Right ventricle myocardium inferior (tissue), 1 donor: ENCODE results near the gene CUEDC2. TPM values are rescaled to one million over a fixed set of nuclear protein-coding genes. Genes with fewer than 3 reads are reported as not detected.
A peak's percentile ranks its signal among the peaks of the same experiment; 100 is the strongest.

Experiments used
- ATAC-seq: fragments of 200-7000 bp; cut with Tn5 transposase; one replicate; pipeline ENCODE4 v1.9.1; 2020; ENCODE audit warnings: mild to moderate bottlenecking, moderate library complexity
- DNase-seq: peaks from one replicate; pipeline ENCODE4 v3.0.0; 2021; ENCODE audit errors: missing footprints
- intact Hi-C: fragments of 100-400 bp; cut with DNase I; formaldehyde crosslinking; loops from one replicate; pipeline ENCODE4 v1.11.0; 2022
- total RNA-seq: library from RNA; stranded (reverse); fragmentation: NEBNext Ultra II Directional; extraction: Animal tissue kit (Norgen Biotek cat#: 25700); gene quantifications from one replicate; pipeline ENCODE4 v1.2.1, GENCODE V29; 2021
- donor health status: DM: no; HTN: yes; CAD: no; lungs with severe emphysema.

CUEDC2 gene
- total RNA-seq, 1 donor from 2014 or later: 84.5 TPM

DNA sequence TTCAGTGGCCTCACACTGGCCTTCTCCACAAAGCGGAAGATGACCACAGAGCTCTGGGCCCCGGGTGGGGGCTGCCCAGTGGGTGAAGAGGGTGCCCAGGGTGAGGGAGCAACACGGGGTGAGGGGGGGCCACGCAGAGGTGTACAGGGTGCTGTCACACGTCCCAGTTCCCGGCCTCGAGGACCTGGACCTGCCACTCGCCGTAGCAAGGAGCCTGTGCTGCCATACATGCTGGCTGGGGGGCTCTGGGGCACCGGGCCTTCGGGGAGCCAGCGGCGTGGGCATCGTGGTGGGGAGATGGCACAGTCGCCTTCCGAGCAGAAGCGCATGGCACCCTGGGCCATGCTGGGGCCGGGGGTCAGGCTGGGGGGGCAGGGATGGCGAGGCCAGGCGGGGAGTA lies 15.7 kb downstream of the CUEDC2 start:
- intact Hi-C loops: no loop called here
- DNase-seq (peak; percentile 67), ATAC-seq (no peak)

- intact Hi-C loops: no loop called here
- DNase-seq (peak; percentile 58), ATAC-seq (no peak)
These were observed 16.1 kb downstream of the CUEDC2 start for GRCh38 chr10:102416283-102416682.

DNA sequence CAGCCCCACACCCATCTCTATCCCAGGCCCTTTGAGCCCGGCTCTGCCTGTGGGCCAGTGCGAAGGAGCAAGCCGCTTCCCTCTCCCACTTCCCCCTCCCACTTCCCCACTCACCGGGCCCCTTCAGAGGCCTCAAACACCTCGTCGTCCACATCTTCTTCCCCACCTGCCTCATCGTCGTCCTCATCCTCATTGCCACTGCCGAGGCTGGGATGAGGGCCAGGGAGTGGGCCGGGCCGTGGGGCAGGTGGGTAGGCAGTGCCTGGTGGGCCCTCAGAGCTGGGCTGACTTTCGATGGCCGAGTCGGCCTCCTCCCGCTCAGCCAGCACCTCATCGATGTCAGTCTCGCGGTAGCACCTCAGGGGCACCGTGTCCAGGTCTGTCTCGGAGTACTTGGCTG lies 17.6 kb downstream of the CUEDC2 start:
- intact Hi-C loops: no loop called here
- ATAC-seq (no peak), DNase-seq (peak; percentile 53)

DNA sequence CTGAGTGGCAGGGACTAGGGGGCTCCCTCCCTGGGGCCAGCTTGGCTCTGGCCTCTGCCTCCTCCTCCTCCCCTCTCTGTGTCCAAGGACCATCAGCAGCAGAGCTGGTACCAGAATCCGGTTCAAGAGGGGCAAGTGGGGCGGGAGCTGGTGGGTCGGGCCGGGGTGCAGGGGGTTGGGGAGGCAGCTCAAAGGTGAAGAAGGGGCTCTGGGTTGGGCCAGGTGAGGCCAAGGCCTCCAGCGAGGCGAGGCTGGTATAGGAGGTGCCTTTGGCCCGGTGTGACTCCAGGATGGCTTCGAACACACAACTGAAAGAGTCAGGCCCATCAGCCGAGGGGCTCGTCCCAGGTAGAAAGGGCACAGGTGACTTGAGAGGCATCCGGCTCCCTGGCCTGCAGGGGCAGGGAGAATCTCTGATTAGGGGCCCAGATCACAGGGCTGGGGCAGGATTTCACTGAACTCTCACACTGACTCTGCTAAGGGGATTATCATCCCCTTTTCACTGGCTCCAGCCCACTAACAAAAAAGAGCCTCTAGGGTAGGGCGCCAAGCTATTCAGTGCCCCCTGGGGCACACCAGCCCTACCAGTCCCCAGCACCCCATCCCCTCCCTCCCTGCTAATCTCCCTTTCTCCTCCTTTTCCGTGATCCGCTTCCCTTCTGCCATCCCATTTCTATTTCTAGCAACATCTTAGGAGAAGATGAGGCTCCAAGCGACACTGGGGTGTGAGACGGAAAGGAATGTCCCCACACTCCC lies 18.4 kb downstream of the CUEDC2 start:
- ATAC-seq (no peak), DNase-seq (peak; percentile 62)
- intact Hi-C loops: no loop called here

- intact Hi-C loops: no loop called here
- DNase-seq (peak; percentile 4), ATAC-seq (no peak)
These were observed 19.2 kb downstream of the CUEDC2 start for GRCh38 chr10:102413053-102413705.

GRCh38 chr10:102412293-102412692 lies 20.1 kb downstream of the CUEDC2 start:
- intact Hi-C loops: no loop called here
- peak; percentile 53 for DNase-seq
- ATAC-seq: no peak

DNA sequence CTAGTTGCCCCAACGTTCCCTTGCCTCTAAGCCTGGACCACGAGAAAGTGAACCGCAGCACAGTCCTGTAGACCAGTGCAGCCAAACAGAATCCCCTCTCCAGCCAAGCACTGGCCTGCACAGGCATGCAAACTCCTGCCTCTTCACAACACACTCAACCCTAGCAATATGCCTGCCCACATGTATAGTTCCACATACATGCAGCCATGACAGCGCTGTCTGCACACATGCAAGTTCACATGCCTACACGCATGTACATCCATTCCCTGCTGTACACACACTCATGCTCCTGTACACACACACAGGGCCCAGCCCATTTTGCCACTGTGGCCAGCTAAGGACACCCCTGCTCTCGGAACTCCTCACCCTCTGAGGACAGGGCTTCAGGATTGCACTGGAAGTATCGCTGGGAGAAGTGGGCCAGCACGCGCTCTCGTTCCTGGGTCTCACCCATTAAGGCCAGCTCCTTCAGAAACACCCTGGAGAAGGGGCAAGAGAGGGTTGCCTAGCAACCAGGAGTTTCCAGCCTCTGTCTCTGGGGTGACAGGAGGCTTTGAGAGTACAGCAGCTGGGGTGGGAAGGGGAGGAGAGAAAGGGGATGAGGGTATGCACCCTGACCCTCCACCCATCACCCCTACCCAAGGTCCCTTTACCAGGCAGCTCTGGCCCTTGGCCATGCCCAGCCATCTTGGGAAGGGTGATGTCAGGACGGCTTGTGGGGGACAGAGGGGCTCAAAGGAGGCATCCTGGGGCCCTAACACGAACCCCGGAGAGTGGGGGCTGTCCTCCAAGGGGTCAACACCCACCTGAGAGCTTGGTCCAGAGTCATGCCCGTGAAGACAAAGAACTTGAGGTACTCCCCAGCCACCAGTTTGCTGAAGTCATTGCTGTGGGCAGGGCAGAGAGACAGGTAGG lies 20.8 kb downstream of the CUEDC2 start:
- intact Hi-C loops: no loop called here
- peak; percentile 37 for DNase-seq
- ATAC-seq: no peak

GRCh38 chr10:102410429-102411073 lies 21.8 kb downstream of the CUEDC2 start:
- intact Hi-C loops: no loop called here
- no peak for DNase-seq
- no peak for ATAC-seq

- intact Hi-C loops: no loop called here
- DNase-seq (peak; percentile 25), ATAC-seq (no peak)
These were observed 22.6 kb downstream of the CUEDC2 start for GRCh38 chr10:102409604-102410428.

DNA sequence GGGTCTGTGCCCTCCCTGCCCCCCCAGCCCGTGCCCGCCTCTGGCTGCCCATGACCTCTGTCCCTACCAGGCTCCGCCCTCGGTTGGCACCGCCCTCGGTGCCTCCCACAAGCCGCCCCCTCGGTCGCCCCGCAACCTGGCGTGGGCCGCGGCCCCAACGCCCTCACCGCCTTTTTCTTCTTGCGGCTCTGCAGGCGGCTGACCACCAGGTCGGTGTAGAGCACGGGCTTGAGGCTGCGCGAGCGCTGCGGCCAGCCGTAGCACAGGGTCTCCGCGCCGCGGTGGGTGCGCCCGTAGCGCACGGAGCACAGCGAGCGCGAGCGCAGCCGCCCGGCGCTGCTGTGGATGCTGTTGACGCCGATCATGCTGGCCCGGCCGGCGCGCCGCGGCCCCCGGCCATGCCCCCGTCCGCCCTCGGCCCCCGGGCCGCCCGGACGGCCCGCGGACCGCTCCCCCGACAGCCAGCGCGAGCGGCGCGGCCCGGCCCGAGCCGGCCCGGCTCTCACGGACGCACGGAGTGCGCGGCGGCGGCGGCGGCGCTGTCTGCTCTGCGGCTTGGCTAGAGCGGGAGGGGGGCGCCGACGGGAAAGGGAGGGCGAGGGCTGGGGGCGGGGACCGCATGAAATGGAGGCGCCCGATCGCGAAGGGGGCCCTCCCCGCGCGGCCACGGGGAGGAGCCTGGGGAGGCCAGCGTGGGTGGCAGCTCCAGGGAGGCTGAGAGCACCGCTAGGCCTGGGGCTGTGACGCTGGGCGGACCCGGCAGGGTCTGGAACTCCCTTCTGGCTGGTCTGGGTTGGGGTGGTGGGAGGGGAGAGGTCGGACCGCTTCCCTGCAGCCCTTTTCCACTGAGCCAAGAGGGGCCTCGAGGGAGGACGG lies 23.4 kb downstream of the CUEDC2 start:
- ATAC-seq: no peak
- intact Hi-C loops: no loop called here

DNA sequence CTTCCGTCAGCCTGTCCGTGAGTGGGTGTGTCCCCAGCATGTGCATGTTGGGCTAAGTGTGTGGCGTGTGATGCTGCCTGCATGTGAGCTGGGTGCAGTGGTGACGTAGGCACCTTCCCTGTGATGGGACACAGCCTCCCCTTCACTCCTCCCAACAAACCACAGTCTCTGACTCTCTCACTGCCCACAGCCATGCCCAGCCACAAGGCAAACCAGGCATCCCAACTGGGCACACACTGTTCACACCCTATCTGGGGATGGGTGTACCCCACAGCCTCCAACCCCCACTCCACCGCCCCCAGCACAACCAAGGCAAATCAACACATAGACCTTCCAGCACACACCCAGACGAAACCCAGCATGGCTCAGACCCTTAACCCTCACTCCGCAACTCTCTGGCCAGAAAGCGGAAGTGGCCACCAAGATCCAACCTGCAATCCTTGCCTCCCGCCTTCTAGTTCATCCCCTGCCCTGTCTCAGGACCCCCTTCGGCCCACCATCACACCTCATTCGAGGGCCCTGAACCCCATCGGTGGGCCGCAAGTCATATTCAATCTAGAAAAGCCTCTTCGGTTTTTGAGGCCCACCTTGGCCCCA lies 24.1 kb downstream of the CUEDC2 start:
- ATAC-seq (no peak), DNase-seq (peak; percentile 22)
- intact Hi-C loops: no loop called here

More for the DNA sequence above, 23.4 kb downstream of the CUEDC2 start:
- DNase-seq: peak; percentile 60

DNA sequence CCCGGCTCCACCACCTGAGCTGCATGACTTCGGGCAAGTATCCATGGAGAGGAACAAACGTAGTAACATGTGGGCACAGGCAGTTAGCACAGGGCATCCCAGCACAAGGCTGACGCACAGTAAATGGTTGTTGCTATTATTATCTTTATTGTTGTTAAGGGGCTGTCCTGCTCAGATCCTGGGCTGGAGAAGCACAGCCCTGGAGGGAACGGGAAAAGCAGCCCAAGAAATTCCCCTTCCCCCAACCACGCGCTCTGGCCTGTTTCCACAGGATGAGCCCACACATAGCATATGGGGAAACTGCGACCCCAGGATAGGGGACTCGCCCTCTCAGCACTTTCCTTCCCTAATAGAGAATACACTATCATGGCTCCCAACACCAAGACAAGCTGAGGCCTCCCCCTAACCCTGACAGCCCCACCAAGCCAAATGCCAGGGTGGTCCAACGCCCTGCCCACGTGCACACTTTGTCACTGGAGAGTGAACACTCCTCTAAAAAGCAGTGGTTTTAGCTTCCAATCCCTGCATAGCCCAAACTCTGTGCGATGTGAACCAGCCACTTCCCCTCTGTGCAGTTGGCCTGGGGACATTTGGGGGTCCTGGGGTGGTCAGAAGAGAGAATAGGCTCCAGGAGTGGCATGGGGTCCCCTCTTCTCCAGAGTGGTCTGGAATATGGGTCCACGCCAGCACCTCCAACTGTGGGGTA lies 24.8 kb downstream of the CUEDC2 start:
- DNase-seq (peak; percentile 11), ATAC-seq (no peak)
- intact Hi-C loops: no loop called here

DNA sequence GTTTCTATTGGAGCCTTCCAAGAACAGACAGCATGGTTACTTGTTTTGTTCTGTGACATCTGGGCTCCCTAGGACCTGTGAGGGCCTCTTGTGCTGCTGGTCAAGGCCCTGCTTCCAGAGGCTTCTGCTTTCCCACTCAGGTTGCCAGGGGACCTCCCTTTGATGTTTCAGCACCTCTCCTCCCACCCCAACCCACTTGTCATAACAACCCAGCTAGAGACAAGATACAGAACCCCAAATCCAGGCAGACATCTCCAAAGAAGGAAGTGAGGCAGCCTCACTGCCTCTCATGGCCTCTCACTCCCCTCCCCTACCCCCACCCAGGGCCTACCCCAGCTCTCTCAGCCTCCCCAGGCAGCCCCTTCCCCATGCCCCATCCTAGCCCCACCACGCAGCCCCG lies 25.6 kb downstream of the CUEDC2 start:
- intact Hi-C loops: no loop called here
- ATAC-seq (no peak), DNase-seq (no peak)

DNA sequence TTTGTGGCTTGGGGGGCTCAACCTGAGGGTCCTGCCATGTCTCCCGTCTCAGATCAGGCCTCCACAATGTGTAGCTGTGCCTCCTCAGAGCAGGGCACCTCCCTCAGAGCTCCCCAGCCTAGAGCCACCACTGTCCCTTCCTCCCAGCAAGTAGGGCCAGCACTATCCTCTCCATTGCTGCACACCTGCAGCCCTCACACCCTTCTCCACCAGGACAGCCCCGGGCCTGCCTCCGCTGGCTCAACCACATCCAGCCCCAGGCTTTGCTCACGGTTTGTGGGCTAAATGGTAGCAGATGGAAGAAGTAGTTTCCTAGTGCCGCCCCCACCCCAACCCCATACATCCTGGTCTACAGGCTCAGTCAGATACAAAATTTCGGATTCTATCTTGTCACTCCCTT lies 26.7 kb downstream of the CUEDC2 start:
- DNase-seq (peak; percentile 9), ATAC-seq (no peak)
- intact Hi-C loops: no loop called here

DNA sequence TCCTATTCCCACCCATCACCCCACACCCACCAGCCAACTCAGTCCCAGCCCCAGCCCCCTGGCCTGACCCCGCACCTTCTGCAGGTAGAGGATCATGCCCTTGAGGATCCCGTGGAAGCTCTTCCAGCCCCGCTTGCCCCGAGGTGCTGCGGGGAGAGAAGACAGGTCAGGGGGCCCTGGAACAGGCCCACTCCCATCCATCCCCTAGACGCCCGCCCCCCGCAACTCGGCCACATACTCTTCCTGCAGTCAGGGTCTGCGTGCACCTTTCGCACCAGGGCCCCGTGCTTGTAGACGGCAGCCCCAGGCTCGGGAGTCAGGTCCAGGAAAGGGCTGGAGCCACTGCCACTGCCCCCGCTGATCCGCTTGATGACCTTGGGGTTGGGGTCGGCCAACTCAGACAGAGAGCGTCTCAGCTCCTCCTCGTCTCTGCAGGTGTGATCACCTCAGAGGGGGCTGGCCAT lies 27.2 kb downstream of the CUEDC2 start:
- ATAC-seq: no peak
- intact Hi-C loops: no loop called here
- DNase-seq: peak; percentile 40
